ENCODE results near the gene XRCC2. TPM values are rescaled to one million over a fixed set of nuclear protein-coding genes. Genes with fewer than 3 reads are reported as not detected.

The XRCC2 gene
- total RNA-seq, 3 donors from 2014 or later (not counting 1 experiment from before 2014, with no cell fraction given) = 1.0 to 1.3 (median 1.2) TPM

- Histone ChIP-seq H3K36me3 (ENCODE audit: control insufficient read depth, insufficient read depth, low read length) (no peaks in the 10 kb centered on the region), H3K4me1 (ENCODE audit: control insufficient read depth, insufficient read depth, low read length) (no peaks in the 10 kb centered on the region), H3K27ac (ENCODE audit: low read length) (no peak overlapping the region), H3K4me3 (ENCODE audit: low read length) (no peak overlapping the region), H3K27me3 (ENCODE audit: control insufficient read depth, insufficient read depth, low read length) (no peaks in the 10 kb centered on the region), H3K9me3 (ENCODE audit: control insufficient read depth, insufficient read depth, low read length) (no peaks in the 10 kb centered on the region)
- Mint-ChIP-seq H3K27ac (no peak overlapping the region), H3K9me3 (no peaks in the 10 kb centered on the region), H3K4me1 (no peaks in the 10 kb centered on the region), H3K27me3 (ENCODE audit: low read depth in 2 of 2) (peaks cover 0 to 3% of the 10 kb centered on the region in 2 donors), H3K36me3 (peaks cover 3% of the 10 kb centered on the region), H3K4me3 (no peak overlapping the region)
- intact Hi-C loops (cut with micrococcal nuclease) = no loop called here
- ATAC-seq = no peak
- no peak for DNase-seq
- TF ChIP-seq CTCF (IDR thresholded peaks at IDR 0.05) = no peak
- no CpG with 5 or more reads among the region's 2 CpGs for WGBS (ENCODE audit: insufficient coverage)
These were observed 34.2 kb upstream of the XRCC2 start for GRCh38 chr7:152710153-152710442.

- Mint-ChIP-seq H3K9me3 (peaks cover 2 to 3% of the 10 kb centered on the region in 2 donors), H3K36me3 (peaks cover 9% of the 10 kb centered on the region), H3K27ac (no peak overlapping the region), H3K4me3 (no peak overlapping the region), H3K27me3 (ENCODE audit: low read depth in 2 of 2) (peaks cover 0 to 4% of the 10 kb centered on the region in 2 donors), H3K4me1 (no peaks in the 10 kb centered on the region)
- Histone ChIP-seq H3K27ac (ENCODE audit: low read length) (no peak overlapping the region), H3K27me3 (ENCODE audit: control insufficient read depth, insufficient read depth, low read length) (no peaks in the 10 kb centered on the region), H3K4me1 (ENCODE audit: control insufficient read depth, insufficient read depth, low read length) (no peaks in the 10 kb centered on the region), H3K9me3 (ENCODE audit: control insufficient read depth, insufficient read depth, low read length) (peaks cover 3% of the 10 kb centered on the region), H3K36me3 (ENCODE audit: control insufficient read depth, insufficient read depth, low read length) (no peaks in the 10 kb centered on the region), H3K4me3 (ENCODE audit: low read length) (no peak overlapping the region)
- intact Hi-C loops (cut with micrococcal nuclease) = no loop called here
- ATAC-seq (no peak), DNase-seq (no peak)
- 89% methylated on average over 5 of the region's 5 CpGs for WGBS (ENCODE audit: insufficient coverage)
- TF ChIP-seq CTCF (IDR thresholded peaks at IDR 0.05) = no peak
These were observed 33.6 kb upstream of the XRCC2 start for GRCh38 chr7:152709287-152710152.

GRCh38 chr7:152704796-152705384, 28.9 kb upstream of the XRCC2 start:
- Histone ChIP-seq H3K4me1 (ENCODE audit: control insufficient read depth, insufficient read depth, low read length) (no peaks in the 10 kb centered on the region), H3K4me3 (ENCODE audit: low read length) (no peak overlapping the region), H3K9me3 (ENCODE audit: control insufficient read depth, insufficient read depth, low read length) (peaks cover 5% of the 10 kb centered on the region), H3K36me3 (ENCODE audit: control insufficient read depth, insufficient read depth, low read length) (no peaks in the 10 kb centered on the region), H3K27me3 (ENCODE audit: control insufficient read depth, insufficient read depth, low read length) (no peaks in the 10 kb centered on the region), H3K27ac (ENCODE audit: low read length) (no peak overlapping the region)
- H3K27ac Mint-ChIP-seq = no peak overlapping the region
- TF ChIP-seq CTCF (IDR thresholded peaks at IDR 0.05) = no peak
- H3K4me3 Mint-ChIP-seq = no peak overlapping the region
- ATAC-seq (no peak), DNase-seq (no peak)
- intact Hi-C loops (cut with micrococcal nuclease) = no loop called here
- H3K36me3 Mint-ChIP-seq = peaks cover 12% of the 10 kb centered on the region
- WGBS (ENCODE audit: insufficient coverage) = 93% methylated on average over 1 of the region's 1 CpG
- H3K4me1 Mint-ChIP-seq = no peaks in the 10 kb centered on the region
- H3K9me3 Mint-ChIP-seq = peaks cover 3 to 4% of the 10 kb centered on the region in 2 donors
- peaks cover 0 to 5% of the 10 kb centered on the region in 2 donors for H3K27me3 Mint-ChIP-seq (ENCODE audit: low read depth in 2 of 2)

All from natural killer cell (primary cell).